GM18505 (cell line): ENCODE data around the gene PRDX5.

Experiments
- ATAC-seq: cut with Tn5 transposase; IDR thresholded peaks from one replicate; pipeline ENCODE4 v1.9.1; 2021; ENCODE audit not compliant: unreplicated experiment
- POLR2A ChIP-seq: IDR thresholded peaks from 4 replicates; pipeline ENCODE4 v1.6.1; 2011; ENCODE audit warnings: borderline replicate concordance; ENCODE audit not compliant: insufficient read depth, insufficient read length; ENCODE audit errors: extremely low read depth

Gene PRDX5

DNA sequence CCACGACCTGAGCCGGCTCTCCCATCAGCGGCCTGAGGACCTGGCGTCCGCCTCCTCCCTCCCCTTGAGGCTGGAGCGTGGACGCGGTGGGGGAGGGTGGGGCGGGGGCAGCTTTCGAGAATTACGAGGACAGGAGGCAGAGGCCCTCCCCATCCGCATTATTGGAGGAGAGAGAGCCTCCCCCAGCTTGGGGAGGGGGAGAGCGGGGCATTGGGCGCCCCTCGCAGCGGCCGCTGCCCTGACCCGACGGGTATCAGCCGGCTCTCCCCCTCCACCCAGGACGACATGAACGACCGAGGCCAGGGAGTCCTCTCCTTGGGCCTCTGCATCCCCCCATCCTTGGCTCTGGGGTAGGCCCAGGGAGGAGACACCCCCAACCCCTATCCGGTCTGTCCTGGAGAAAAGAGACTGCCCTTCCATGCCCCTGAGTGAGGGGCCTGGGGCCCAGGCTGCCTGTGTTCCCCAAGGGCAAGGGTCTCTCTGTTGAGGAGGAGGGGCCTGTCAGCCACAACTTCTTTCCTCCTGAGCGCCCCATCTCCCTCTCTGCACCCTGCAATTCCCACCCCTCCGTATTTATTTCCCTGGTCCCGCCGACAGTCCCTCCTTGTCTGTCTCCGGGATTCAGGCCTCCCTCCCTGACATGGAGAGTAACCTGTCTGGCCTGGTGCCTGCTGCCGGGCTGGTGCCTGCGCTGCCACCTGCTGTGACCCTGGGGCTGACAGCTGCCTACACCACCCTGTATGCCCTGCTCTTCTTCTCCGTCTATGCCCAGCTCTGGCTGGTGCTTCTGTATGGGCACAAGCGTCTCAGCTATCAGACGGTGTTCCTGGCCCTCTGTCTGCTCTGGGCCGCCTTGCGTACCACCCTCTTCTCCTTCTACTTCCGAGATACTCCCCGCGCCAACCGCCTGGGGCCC is 31.8 kb upstream of the PRDX5 start:
- no peak for TF ChIP-seq POLR2A
- ATAC-seq, result no peak

DNA sequence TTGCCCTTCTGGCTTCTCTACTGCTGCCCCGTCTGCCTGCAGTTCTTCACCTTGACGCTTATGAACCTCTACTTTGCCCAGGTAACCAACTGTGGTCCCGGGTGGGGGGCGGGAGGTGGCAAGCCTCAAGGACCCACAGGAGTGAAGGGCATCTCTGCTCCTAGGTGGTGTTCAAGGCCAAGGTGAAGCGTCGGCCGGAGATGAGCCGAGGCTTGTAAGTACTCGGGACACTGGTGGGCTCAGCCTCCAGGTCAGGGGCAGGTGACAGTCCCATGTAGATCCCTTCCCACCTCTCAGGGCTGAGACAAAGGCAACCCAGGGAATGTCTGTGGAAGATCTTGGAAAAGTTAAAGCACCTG is 31.1 kb upstream of the PRDX5 start:
- no peak for TF ChIP-seq POLR2A
- ATAC-seq, result no peak

DNA sequence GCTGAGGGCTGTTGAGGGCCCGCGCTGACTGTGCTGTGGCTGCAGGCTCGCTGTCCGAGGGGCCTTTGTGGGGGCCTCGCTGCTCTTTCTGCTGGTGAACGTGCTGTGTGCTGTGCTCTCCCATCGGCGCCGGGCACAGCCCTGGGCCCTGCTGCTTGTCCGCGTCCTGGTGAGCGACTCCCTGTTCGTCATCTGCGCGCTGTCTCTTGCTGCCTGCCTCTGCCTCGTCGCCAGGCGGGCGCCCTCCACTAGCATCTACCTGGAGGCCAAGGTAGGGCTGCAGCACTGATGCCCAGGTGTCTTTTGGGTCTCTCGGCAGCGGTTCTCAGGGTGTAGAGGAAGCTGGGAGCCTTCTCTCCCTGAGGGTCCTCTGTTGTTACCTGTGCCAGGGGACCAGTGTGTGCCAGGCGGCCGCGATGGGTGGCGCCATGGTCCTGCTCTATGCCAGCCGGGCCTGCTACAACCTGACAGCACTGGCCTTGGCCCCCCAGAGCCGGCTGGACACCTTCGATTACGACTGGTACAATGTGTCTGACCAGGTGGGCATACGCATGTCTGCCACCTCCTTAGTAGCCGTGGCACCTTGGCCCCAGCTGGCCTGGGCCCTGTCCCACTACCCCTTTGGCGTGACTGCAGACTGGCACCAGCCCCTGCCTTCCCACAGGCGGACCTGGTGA is 30.1 kb upstream of the PRDX5 start:
- TF ChIP-seq POLR2A, result no peak

DNA sequence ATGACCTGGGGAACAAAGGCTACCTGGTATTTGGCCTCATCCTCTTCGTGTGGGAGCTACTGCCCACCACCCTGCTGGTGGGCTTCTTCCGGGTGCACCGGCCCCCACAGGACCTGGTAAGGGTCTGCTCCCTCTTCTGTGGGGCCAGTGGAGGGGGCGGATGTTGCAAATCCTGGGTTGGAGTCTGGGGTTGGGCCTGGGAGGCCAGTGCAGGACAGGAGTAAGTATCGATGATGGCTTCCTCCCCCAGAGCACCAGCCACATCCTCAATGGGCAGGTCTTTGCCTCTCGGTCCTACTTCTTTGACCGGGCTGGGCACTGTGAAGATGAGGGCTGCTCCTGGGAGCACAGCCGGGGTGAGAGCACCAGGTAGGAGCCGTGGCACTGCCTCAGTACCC is 29.6 kb upstream of the PRDX5 start:
- no peak for TF ChIP-seq POLR2A
- ATAC-seq, result no peak

More for the DNA sequence above, 30.1 kb upstream of the PRDX5 start:
- ATAC-seq, result no peak

DNA sequence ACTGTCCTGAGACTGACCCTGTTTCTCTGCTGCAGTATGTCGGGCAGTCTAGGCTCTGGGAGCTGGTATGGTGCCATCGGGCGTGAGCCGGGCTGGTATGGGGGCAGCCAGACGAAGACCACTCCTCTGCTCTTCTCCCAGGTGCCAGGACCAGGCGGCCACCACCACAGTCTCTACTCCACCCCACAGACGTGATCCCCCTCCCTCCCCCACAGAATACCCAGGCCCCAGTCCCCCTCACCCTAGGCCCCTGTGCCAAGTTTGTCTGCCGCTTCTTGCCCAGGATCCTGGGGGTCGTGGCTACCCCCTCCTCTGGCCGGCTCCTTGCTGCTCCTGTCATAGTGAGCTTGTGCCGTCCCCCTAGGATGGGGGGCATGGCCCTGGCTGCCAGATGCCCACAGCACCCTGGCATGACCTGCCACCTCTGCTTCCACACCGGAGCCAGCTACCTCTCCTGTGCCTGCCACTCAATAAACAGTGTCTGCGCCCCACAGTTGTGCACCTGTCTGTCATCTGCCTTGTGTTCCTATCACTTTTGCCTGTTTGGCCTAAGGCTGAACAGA is 28.8 kb upstream of the PRDX5 start:
- ATAC-seq, result no peak
- TF ChIP-seq POLR2A, result no peak

DNA sequence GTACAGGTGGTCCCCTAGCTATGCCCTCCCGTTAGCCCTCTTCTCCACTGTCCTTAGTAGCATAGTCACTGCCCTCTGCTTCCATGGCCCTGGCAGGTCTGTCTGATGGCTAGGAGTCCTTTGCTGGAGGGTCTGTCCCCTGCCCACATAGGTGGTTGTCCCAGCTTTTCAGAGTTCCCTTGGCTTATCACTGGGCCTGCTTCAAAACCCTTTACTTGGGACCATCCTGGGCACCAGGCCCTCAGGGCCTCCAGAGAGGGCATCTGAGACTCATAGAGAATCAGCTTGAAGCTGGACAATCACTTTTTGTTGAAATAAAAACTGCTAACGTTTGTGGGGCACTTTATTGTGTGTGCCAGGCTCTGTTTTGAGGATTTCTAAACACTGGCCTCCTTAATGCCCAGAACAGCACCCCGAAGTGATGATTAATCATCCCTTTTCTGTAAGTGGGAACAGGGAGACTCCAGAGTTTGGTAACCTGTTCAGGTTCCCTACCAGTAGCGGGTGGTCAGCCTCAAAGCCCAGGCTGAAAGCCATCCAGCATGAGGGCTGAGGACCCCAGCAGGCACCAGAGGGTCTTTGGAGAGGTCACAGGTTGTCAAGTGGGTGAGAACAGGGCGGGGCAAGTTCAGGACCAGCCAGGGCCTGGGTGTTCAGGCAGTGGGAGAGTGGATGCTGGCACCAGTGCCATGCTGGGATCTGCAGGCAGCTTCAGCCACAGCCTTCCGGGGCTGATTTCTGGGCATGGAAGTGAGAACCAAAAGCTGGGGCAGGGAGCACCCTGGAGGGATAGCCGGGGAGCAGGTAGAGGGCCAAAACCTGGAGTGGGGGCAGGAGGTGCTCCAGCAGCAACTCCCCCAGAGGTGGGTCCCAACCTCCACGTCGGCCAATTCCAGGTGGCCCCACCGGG is 27.3 kb upstream of the PRDX5 start:
- no peak for TF ChIP-seq POLR2A
- ATAC-seq, result no peak

DNA sequence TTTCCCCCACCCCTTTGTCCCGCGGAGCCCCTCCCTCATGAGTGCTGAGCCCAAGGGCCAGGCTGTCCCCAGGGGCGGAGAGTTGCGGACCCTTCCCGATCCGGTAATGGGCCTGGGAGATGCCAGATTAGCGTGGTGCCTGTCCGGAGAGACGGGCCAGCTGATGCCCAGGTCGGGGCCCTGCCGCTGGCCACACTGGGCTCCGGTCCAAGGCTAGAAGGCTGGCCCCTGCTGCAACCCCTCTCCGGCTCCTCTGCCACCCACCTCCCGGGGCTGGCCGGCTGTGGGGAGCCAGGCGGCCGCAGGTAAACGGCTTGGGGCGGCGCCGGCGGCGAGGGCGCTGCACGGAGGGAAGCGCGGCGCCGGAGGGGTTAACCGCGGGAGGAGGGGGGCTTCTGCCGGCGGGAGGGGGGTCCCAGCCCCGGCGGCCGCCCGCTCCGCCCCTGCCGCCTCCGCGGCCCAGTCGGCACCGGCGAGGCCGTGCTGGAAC is 26.6 kb upstream of the PRDX5 start, which contains the start of gene KCNK4:
Gene KCNK4, plus strand, starts transcription at position 41 of the 490 bp plus-strand sequence. CDS start 1,717 bp downstream, outside the sequence.
- no peak for ATAC-seq
- no peak for TF ChIP-seq POLR2A

DNA sequence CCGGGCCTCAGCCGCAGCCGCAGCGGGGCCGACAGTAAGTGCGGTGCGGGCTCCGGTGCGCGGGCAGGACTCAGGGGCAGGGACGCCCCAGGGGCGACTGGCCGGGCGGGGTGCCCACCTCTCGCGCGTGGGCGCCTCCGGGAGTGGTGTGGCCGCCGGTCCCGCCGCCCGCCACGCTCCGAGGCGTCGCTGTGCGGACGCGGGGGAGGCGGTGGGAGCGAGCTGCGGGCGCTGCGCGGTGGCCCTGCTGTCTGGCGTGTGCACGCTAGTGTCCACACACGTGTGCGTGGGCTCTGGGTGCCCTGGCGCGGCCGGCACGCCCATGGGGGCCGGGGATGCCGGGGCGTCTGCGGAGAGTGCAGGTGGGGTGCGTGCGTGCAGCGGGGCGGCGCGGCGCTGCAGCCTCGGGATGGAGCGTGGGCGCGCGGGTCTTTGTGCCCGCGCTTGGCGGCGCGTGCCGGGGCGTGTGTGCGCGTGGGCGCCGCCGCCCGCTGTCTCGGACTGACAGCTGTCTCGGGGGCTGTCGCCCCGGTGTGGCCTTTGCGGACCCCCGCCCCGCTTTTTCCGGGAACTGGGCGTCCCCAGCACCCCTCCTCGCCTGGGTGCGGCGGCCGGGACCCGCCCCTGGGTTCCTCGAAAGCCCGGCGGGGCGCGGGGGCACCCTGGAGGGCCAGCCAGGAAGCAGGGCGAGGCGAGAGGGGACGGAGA is 26.0 kb upstream of the PRDX5 start:
- TF ChIP-seq POLR2A, result no peak
- no peak for ATAC-seq

DNA sequence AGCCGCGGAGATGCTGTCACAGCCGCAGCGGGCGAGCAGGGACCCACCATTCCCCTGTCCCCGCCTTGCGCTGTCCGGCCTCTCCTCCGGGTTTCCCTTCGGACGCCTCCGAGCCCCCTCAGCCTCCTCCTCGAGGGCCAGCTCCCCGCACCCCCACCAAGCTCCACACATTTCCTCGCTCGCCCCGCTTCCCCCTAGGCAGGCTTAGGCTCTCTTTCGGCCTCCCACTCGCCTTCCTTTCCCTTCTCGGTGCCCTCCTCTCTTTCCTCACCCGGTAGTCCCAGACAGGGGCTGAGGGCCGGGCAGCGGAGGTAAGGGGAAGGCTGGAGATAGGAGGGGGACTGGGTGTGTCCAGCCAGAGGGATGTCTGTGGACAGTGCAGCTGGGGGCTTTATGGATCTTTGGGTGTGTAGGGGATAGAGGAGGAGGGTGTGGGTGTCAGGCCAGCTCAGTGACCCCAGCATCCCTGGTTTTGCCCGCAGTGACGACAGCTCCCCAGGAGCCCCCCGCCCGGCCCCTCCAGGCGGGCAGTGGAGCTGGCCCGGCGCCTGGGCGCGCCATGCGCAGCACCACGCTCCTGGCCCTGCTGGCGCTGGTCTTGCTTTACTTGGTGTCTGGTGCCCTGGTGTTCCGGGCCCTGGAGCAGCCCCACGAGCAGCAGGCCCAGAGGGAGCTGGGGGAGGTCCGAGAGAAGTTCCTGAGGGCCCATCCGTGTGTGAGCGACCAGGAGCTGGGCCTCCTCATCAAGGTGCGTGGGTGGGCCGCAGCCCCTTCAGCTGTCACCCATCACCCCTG is 25.3 kb upstream of the PRDX5 start:
- no peak for TF ChIP-seq POLR2A
- no peak for ATAC-seq

DNA sequence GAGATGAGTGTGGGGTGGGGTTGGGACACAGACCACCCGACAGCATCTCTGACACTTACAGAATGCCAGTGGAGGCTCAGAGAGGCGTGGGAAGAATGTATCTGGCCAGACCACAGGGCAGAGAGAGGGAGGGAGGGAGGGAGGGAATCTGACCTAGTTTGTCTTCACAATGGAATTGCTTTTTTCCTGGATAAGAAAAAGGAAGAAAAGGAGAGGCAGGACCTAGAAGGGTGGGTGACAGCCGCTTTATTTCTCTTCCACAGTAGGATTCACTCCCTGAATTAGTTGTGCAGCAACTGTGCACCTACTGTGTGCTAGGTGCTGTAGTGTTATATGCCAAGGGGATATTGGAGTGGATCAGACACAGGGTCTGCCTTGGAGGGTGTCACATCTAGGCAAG is 23.1 kb upstream of the PRDX5 start:
- ATAC-seq, result no peak

DNA sequence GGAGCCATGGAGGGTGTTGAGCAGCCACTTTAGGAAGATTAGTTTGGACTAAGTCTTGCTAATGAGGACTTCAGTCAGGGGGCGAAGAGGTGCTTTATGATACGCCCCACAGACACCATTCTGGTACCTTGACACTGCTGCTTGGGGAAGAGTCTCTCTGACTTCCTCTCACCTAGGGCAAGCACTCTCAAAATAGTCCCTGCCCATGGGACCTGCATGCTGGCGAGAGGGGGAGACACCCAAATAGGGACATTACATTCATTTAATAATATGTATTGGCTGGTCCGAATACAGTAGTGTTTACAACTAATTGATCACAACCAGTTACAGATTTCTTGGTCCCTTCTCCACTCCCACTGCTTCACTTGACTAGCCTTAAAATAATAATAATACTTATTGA is 22.2 kb upstream of the PRDX5 start:
- TF ChIP-seq POLR2A, result no peak
- no peak for ATAC-seq

More for the DNA sequence above, 23.1 kb upstream of the PRDX5 start:
- TF ChIP-seq POLR2A, result no peak
